PC-3 (cell line): ENCODE measurements around the gene HORMAD1.

Experiments used
- EZH2 ChIP-seq: fragments of 300-600 bp; sonication (generic); IDR thresholded peaks from one replicate; pipeline ENCODE4 v1.6.1; 2017; ENCODE audit warnings: antibody characterized with exemption, mild to moderate bottlenecking, low read length; ENCODE audit not compliant: unreplicated experiment
- EZH2phosphoT487 ChIP-seq: fragments of 300-600 bp; sonication (generic); IDR thresholded peaks from 2 replicates; pipeline ENCODE4 v1.6.1; 2018; ENCODE audit warnings: mild to moderate bottlenecking, antibody characterized with exemption, low read length, borderline replicate concordance
- TF ChIP-seq, protein P1 (sequence below): fragments of 300-600 bp; sonication (generic); conservative IDR thresholded peaks from 2 replicates; pipeline ENCODE4 v1.5.1; 2017; ENCODE audit warnings: antibody characterized with exemption, low read depth, mild to moderate bottlenecking, low read length

DNA sequence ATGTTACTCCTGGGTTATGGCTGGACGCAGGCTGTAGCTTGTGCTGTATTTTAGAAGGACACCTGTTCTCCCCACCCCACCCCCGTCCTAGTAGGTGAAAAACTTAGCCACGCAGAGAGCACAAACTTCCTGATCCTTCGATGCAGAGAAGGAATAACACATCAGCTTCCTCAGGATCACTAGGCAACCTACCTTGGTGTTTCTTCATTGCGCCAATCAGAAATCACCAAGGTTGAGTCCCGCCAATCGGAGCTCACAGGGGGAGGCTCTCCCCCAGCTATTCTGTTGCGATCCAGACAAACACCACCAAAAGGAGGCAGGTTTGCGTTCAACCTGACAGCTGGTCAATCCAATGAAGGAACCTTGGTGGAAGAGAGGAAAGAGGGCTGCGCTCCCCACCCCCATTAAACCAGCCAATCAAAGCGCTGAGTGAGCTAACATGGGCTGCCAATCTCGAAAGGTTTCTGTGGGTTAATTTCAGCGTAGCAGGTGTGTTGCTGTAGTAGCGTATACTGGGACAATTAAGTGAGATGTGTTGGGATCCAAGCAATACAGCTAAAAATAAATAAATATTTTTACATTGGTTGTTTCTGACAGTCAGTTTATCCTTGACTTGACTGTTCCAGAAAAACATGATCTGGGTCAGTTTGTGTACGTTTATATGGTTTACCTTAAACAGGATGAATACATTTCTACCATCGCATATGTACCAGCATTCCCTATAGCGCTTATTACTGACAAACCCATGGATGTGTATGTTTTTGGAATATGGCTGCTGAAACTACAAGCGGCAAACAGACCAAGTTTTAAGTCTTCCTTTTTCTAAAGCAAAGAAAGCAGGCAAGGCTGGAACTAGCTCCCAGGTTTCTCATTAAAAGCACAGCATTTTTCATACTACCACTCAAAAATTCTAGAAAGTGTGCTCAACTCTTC is 23.4 kb downstream of the HORMAD1 start, which contains the start of gene GOLPH3L:
- TF ChIP-seq, protein P1, sequence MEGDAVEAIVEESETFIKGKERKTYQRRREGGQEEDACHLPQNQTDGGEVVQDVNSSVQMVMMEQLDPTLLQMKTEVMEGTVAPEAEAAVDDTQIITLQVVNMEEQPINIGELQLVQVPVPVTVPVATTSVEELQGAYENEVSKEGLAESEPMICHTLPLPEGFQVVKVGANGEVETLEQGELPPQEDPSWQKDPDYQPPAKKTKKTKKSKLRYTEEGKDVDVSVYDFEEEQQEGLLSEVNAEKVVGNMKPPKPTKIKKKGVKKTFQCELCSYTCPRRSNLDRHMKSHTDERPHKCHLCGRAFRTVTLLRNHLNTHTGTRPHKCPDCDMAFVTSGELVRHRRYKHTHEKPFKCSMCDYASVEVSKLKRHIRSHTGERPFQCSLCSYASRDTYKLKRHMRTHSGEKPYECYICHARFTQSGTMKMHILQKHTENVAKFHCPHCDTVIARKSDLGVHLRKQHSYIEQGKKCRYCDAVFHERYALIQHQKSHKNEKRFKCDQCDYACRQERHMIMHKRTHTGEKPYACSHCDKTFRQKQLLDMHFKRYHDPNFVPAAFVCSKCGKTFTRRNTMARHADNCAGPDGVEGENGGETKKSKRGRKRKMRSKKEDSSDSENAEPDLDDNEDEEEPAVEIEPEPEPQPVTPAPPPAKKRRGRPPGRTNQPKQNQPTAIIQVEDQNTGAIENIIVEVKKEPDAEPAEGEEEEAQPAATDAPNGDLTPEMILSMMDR, result no peak
- no peak for TF ChIP-seq EZH2
- TF ChIP-seq EZH2phosphoT487, result no peak
